ENCODE results near the gene CAMTA1.

Gene CAMTA1

DNA sequence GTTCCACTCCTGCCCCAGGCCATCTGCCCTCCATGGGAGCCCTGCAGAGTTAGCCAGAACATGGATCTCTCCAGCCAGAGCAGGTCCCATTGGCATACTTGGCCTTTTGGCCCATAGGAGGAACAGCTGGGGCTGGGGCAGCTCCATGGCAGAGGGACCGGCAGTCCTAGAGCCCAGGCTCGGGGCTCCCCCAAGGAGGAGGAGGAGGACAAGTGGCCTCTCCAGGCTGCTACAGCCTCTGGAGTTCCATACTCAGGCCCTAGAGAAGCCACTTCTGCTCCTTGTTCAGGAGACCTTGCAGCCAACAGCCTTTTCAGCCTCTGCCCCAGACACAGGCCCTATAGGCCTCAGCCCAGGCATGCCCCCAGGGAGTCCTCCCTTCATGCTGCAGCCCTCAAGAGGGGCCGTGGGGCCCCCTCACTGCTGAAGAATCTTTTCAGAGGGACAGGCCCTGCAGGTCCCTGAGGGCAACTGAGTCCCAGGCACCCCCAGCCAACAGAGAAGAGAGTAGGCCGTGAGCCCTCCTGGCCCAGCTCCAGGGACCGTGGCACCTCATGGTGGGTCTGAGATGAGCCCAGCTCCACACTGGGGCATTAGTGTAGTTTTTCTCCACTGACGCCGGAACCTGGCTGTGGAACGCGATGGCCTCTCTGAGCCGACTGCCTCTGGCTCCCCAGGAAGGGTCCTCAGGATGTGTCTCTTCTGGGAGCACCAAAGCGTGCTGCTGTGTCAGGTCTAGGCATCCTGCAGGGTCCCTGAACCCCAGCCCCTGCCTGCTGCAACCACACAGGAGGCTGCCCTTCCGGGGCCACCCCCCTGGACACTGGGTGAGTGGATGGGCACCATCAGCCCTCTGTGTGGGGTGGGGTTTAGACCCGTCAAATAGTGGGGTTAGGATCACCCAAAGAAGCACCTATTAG lies 688.2 kb downstream of the CAMTA1 start:
- DNase-seq = no peak

GRCh38 chr1:7474143-7474490 lies 688.9 kb downstream of the CAMTA1 start:
- DNase-seq = no peak

GRCh38 chr1:7474786-7475502 lies 689.7 kb downstream of the CAMTA1 start:
- DNase-seq = no peak

DNA sequence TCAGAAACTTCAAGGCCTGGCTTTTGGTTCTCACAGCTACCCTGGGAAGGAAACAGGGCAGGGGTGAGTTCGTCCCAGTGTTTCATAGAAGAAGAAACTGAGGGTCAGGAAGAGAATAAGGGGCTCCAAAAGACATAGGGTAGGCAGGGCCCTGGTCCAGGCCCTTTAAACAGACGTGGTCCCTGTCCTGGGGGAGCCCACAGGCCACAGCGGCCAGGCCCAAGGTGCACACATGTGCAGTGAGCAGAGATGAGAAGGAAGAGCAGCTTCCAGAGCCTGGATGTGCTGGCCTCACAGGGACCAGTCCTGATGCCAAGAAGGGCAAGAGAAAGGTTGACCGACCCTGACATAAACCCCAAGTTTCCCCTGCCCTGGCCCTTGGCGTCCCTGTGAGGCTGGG lies 690.4 kb downstream of the CAMTA1 start:
- no peak for DNase-seq

DNA sequence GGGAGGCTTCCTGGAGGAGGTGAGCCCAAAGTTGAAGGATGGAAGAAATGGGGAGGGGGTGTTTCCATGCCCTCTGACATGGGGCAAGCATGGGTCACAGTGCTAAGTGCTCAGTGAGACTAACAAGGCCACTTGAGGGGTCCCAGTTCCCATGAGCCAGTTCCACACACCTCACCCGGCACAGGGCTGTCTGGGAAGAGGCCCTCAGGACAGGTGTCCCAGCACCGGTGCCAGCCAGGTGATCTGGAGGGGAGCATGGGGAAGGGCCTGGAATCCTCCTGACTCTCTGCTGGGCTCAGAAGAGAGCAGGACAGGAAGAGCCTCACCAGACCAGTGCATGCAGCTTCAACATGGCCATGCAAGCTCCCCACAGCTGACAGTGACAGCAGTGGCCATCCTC lies 691.1 kb downstream of the CAMTA1 start:
- DNase-seq = no peak

GRCh38 chr1:7476861-7477547 lies 691.8 kb downstream of the CAMTA1 start:
- no peak for DNase-seq

DNA sequence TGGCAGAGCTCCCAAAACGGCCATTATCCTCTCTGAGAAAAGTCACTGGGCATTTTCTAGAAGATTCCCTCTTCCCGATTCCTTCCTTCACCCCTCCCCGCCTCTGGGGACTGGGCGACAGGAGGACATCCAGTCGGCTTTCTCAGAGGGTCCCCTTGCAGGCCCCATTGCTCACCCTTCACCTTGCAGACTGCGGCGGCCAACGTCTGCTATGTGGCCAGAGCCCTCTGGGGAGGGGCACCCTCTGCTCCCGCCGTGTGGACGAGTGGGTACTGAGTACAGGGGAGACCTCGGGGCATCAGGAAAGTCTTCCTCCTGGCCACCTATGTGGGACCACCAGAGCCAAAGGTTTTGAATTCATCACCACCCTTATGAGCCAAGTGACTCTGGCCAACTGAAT lies 692.3 kb downstream of the CAMTA1 start:
- no peak for DNase-seq

- DNase-seq = no peak
Observed at GRCh38 chr1:7478142-7478790, 693.0 kb downstream of the CAMTA1 start.

DNA sequence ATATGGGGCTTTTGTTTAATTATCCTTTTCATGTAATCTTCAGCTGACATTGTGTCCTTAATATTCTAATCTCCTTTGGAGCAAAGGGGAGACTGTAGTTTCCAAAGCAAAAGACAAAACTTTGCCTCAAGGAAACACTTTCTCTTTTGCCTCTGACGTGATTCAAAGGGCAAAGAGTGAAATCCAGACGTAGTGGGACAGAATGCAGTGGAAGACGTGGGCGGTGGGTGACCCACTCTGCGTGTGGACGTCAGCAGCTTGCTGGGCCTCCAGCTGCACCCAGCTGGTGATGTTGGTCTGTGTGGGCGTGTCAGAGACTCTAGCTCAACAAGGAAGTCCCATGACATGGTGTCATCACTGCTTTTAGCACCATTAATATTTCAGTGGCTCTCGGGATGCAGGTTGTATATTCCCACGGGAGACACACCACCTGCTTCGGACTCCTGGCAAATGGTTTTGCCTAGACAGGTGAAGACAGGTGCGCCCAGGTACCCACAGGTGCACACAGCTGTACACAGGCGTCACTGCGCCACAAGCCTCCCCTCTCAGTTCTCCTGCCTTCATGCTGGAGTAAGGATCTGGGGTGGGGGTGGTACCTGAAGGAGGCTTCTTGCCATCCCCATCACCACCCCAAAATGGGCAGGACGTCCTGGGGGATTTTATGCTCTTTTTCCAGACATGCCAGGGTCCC lies 693.7 kb downstream of the CAMTA1 start:
- peak; percentile 5 for DNase-seq

DNA sequence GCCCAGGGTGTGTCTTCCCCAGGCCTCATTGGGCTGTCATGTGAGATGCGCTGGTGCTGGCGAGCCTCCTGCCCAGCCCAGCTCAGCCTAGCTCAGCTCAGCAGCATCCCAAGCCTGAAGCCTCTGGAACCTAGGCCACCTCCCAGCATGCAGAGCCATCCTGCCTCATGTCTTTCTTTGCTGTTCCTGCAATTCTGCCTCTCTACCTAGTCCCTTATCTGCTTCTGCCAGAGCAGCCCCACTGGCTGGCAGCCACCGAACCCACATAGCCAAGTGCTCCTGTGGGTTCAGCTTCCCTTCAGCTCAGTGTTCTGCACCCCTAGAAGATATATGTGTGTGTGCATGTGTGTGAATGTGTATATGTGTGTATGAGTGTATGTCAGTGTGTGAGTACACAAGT lies 694.3 kb downstream of the CAMTA1 start:
- DNase-seq = no peak

- DNase-seq = no peak
Observed at GRCh38 chr1:7481194-7481593, 695.9 kb downstream of the CAMTA1 start.

DNA sequence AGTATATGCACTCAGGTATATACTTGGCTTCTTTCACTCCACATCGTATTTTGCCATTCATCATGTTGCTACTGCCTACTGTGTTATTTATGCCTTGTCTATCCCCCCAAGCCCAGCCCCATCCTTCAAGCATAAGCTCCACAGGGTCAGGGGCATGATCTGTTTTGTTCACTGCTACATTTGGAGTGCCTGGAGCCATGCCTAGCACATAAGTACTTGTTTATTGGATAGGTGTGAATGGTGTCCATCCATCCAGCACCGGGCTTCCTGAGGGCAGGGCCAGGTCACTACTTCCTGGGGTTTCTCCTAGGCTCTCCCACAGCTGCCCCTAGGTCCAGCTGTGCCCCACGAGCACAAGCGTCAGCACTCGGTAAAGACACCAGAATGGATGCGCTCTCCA lies 696.8 kb downstream of the CAMTA1 start:
- DNase-seq = no peak

DNA sequence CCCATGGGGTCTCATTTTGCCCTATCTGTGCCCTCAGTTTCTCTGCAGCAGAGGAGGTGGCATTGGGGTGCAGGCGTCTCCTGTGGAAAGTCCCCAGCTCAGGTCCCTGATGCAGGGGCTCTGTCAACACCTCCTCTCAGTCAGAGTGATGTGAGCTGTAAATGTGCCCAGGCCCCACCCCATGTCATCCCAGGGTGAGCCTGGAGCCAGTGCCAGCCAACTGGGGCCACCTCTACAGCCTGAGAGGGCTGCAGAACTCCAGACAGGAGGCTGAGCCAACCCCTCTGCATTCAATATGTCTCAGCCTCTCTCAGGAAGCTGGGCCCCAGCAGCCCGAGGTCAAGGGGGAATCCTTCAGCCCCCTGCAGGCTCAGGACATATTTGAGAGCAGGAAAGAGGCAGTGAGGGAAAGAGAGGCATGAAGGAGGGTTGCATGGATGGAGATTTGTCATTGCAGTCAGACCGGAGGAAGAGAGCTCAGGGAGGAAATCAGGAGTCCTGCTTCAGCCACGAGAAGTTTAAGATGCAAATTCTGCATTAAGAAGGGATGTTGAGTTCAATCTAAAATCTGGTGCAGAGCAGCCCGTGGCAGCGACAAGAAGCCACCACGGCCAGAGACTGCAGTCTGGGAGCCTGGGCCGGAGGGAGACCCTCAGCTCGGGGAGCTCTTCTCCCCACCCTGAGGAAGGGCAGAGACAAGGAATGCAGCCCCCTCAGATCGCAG lies 697.7 kb downstream of the CAMTA1 start:
- no peak for DNase-seq

DNA sequence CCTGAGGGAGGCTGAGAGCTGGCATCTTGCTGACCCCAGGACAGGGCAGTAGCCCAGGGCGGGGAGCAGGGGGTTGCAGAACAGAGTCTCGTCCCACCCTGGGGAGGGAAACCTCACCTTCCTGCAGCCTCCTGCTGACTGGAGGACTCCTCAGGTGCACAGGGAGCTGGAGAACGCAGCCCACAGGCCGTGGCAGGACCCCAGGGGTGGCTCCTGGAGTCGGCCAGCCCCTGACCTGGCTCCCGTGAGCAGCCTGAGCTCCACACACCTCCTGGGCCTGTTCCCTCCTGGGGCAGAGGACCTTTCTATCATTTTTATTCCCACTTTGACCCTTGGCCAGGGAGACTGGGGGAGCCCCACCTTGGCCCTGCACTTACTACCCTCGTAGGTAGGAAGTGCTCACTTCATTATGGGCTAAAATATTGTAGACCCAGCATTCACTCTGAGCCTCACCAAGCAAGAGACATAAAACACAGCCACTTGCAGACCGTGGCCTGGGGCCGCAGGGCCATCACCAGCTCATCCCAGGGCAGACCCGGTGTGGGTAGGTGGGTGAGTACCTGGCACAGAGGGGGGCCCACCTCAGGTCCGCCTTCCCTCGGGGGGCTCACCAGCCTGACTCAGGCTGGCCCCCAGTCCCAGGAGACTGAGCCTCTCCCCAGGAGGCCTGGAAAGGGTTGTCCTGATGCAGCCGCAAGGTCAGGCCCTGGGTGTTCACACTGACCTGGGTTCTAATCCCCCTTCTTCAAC lies 698.6 kb downstream of the CAMTA1 start:
- no peak for DNase-seq

GRCh38 chr1:7485086-7485780 lies 700.0 kb downstream of the CAMTA1 start:
- no peak for DNase-seq

GRCh38 chr1:7485826-7486225 lies 700.6 kb downstream of the CAMTA1 start:
- DNase-seq = no peak

GRCh38 chr1:7487766-7488474 lies 702.7 kb downstream of the CAMTA1 start:
- no peak for DNase-seq

- DNase-seq = no peak
Observed at GRCh38 chr1:7488475-7488842, 703.2 kb downstream of the CAMTA1 start.

GRCh38 chr1:7489586-7489985 lies 704.3 kb downstream of the CAMTA1 start:
- DNase-seq = no peak

- DNase-seq = no peak
Observed at GRCh38 chr1:7490576-7490975, 705.3 kb downstream of the CAMTA1 start.
